Hepatocyte (in vitro differentiated cells): Measurements from ENCODE around the gene UBR2. TPM values are rescaled to one million over a fixed set of nuclear protein-coding genes. Genes with fewer than 3 reads are reported as not detected.
"Not testable (repeated sequence)": the region's sequence is repeated elsewhere in the genome, so short reads cannot be mapped to it uniquely, and the experiment has no call there.

Experiments used
- DNase-seq: peaks from one replicate; pipeline ENCODE4 v3.0.0-alpha.2; 2016; ENCODE audit warnings: low spot score
- H2AFZ ChIP-seq: fragments of 200-600 bp; sonication (generic); 2 replicates; pipeline ENCODE4 v1.6.0; 2016; ENCODE audit warnings: antibody characterized with exemption, mild to moderate bottlenecking
- H3K27ac ChIP-seq: fragments of 200-600 bp; sonication (generic); 2 replicates; pipeline ENCODE4 v1.5.1; 2016; ENCODE audit warnings: mild to moderate bottlenecking
- H3K27me3 ChIP-seq: fragments of 200-600 bp; sonication (generic); 2 replicates; pipeline ENCODE4 v1.6.1; 2016
- H3K36me3 ChIP-seq: fragments of 200-600 bp; sonication (generic); replicated peaks from 2 replicates; pipeline ENCODE4 v1.5.1; 2016; ENCODE audit warnings: low read depth; ENCODE audit not compliant: insufficient read depth
- H3K4me1 ChIP-seq: fragments of 200-600 bp; sonication (generic); 2 replicates; pipeline ENCODE4 v1.5.1; 2016; ENCODE audit warnings: mild to moderate bottlenecking, moderate library complexity; ENCODE audit not compliant: insufficient read depth
- H3K4me2 ChIP-seq: fragments of 200-600 bp; sonication (generic); 2 replicates; pipeline ENCODE4 v1.6.0; 2016
- H3K4me3 ChIP-seq: fragments of 200-600 bp; sonication (generic); 2 replicates; pipeline ENCODE4 v1.5.1; 2016; ENCODE audit warnings: mild to moderate bottlenecking
- H3K79me2 ChIP-seq: fragments of 200-600 bp; sonication (generic); 2 replicates; pipeline ENCODE4 v1.6.0; 2017; ENCODE audit warnings: mild to moderate bottlenecking
- H3K9me2 ChIP-seq: fragments of 200-600 bp; sonication (generic); replicated peaks from 2 replicates; pipeline ENCODE4 v1.6.0; 2017; ENCODE audit warnings: mild to moderate bottlenecking; ENCODE audit not compliant: insufficient read depth
- H3K9me3 ChIP-seq: fragments of 200-600 bp; sonication (generic); 2 replicates; pipeline ENCODE4 v1.5.1; 2016; ENCODE audit warnings: low read depth, mild to moderate bottlenecking
- H4K20me1 ChIP-seq: fragments of 200-600 bp; sonication (generic); 2 replicates; pipeline ENCODE4 v1.6.0; 2016; ENCODE audit warnings: mild to moderate bottlenecking; ENCODE audit not compliant: insufficient read depth, poor library complexity, severe bottlenecking
- EZH2 ChIP-seq: fragments of 200-600 bp; sonication (generic); IDR thresholded peaks from 2 replicates; pipeline ENCODE4 v1.6.1; 2016; ENCODE audit warnings: antibody characterized with exemption, mild to moderate bottlenecking, borderline replicate concordance
- EZH2phosphoT487 ChIP-seq: fragments of 200-600 bp; sonication (generic); IDR thresholded peaks from one replicate; pipeline ENCODE4 v1.6.1; 2018; ENCODE audit warnings: antibody characterized with exemption, mild to moderate bottlenecking, low read depth, moderate library complexity; ENCODE audit not compliant: unreplicated experiment, severe bottlenecking
- WGBS: methylation state at CpG from one replicate; pipeline ENCODE4 v1.1.6; 2016; ENCODE audit warnings: low lambda C conversion rate; ENCODE audit errors: missing lambda C conversion rate; 5-methylcytosine and 5-hydroxymethylcytosine counted together
- polyA plus RNA-seq: library from polyadenylated mRNA; unstranded; fragments of >200 nt; fragmentation: Nextera tagmentation; extraction: Ambion mirVana; gene quantifications from 2 replicates; pipeline ENCODE4 v1.2.1, GENCODE V29; 2016
- total RNA-seq: library from RNA; depleted of rRNA; stranded (reverse); fragments of >200 nt; gene quantifications from 2 replicates; pipeline ENCODE4 v1.2.3, GENCODE V29; 2014
- TF ChIP-seq, protein P1 (sequence below): fragments of 200-600 bp; sonication (generic); IDR thresholded peaks from 2 replicates; pipeline ENCODE4 v1.5.1; 2016; ENCODE audit warnings: antibody characterized with exemption, mild to moderate bottlenecking; ENCODE audit not compliant: poor library complexity

Gene UBR2
- total and polyA plus RNA-seq, 2 experiments from 2014 or later: 8.1 to 24.4 TPM

DNA sequence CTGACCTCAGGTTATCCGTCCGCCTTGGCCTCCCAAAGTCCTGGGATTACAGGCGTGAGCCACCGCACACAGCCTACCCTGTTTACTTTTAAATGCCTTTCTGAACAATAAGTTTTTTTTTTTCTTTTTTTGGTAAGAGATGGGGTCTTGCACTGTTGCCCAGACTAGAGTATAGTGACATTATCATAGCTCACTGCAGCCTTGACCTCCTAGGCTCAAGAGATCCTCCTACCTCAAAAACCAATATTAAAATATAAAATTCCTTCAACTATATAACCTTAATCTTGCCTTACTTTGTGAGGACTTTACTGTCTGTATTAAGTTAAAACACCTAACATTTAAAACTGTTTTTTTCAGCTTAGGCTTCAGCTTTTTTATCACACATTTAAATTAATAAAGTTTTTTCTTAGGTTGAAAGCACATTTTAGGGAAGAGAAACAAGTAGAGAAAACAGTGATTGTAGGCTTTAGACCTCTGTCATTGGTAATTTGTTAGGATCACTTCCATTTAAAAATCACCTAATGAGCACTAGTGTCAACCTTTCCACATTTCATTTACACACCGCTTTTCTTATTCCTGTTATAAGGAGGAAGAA lies 2.9 kb downstream of the UBR2 start:
- peaks cover 75% of the 10 kb centered on the region for H3K79me2 ChIP-seq
- H3K27ac ChIP-seq: peak overlapping the region; percentile 20
- no peak for DNase-seq
- no peak overlapping the region for H2AFZ ChIP-seq
- H3K4me2 ChIP-seq: peak overlapping the region; percentile 80
- H3K4me3 ChIP-seq: no peak overlapping the region
- H3K36me3 ChIP-seq: no peaks in the 10 kb centered on the region
- peaks cover 34% of the 10 kb centered on the region for H4K20me1 ChIP-seq
- H3K4me1 ChIP-seq: peaks cover 9% of the 10 kb centered on the region
- TF ChIP-seq EZH2 (no peak), EZH2phosphoT487 (no peak)
- TF ChIP-seq, protein P1, sequence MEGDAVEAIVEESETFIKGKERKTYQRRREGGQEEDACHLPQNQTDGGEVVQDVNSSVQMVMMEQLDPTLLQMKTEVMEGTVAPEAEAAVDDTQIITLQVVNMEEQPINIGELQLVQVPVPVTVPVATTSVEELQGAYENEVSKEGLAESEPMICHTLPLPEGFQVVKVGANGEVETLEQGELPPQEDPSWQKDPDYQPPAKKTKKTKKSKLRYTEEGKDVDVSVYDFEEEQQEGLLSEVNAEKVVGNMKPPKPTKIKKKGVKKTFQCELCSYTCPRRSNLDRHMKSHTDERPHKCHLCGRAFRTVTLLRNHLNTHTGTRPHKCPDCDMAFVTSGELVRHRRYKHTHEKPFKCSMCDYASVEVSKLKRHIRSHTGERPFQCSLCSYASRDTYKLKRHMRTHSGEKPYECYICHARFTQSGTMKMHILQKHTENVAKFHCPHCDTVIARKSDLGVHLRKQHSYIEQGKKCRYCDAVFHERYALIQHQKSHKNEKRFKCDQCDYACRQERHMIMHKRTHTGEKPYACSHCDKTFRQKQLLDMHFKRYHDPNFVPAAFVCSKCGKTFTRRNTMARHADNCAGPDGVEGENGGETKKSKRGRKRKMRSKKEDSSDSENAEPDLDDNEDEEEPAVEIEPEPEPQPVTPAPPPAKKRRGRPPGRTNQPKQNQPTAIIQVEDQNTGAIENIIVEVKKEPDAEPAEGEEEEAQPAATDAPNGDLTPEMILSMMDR: no peak
- no peaks in the 10 kb centered on the region for H3K27me3 ChIP-seq
- no peaks in the 10 kb centered on the region for H3K9me2 ChIP-seq
- H3K9me3 ChIP-seq: no peaks in the 10 kb centered on the region
- 78% methylated on average over 5 of the region's 5 CpGs for WGBS

DNA sequence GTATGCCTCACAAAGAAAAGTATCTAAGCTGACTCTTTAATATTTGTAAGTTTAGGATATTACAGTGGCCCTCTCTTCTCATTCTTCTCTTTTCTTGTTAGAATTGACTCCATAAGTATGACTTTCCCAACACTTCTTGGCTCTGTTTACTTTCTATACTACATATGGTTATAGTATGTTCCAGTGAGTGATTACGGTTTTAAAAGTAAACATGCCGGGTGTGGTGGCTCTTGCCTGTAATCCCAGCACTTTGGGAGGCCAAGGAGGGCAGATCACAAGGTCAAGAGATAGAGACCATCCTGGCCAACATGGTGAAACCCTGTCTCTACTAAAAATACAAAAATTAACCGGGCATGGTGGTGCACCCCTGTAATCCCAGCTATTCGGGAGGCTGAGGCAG lies 3.4 kb downstream of the UBR2 start:
- not testable (repeated sequence) for H3K9me2 ChIP-seq, DNase-seq, H3K4me1 ChIP-seq, H3K36me3 ChIP-seq, H3K4me3 ChIP-seq, H2AFZ ChIP-seq, H3K27me3 ChIP-seq, H3K9me3 ChIP-seq
- Histone ChIP-seq H3K4me2 (peak overlapping the region; percentile 39), H3K27ac (peak overlapping the region; percentile 20), H4K20me1 (peaks cover 34% of the 10 kb centered on the region), H3K79me2 (peaks cover 80% of the 10 kb centered on the region)
- 78% methylated on average over 4 of the region's 4 CpGs for WGBS

DNA sequence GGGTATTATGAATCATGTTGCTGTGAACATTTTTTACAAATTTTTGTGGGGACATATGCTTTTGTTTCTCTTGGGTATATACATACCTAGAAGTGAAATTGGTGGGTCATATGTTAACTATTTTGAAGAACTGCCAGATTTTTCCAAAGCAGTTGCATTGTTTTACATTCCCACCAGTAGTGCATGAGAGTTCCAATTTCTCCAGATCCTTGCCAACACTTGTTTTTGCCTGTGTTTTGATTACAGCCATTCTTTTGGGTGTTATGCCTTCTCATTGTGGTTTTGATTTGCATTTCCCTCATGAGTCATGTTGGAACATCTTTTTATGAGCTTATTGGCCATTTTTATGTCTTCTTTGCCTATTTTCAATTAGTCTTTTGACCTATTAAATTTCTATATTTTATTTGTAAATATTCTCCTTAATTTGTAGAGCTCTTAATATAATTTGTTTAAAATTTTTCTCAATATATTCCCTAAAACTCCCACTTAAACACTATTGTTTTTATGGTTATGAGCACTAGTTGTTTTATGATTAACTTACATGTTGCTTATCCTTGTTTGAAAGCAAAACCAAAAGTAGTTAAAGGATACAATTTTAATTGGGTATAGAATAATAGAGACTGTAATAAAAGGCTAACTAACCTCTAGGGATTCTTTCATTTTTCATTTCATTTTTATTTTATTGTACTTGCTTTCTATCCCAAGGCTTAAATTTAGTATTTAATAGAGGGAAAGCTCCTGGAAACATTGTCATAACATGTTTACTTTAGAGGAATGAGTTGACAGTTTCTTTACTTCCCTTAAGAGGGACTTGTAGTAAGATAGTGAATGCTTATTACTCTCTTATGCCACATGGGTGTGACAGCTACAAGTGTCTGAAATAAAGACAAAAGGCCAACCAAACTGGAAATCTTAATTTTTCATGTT lies 5.5 kb downstream of the UBR2 start:
- Histone ChIP-seq H4K20me1 (peaks cover 34% of the 10 kb centered on the region), H3K4me2 (peak overlapping the region; percentile 24)
- no peak for DNase-seq

More for the DNA sequence above, 5.5 kb downstream of the UBR2 start:
- H3K79me2 ChIP-seq: peaks cover 100% of the 10 kb centered on the region
- no peak overlapping the region for H2AFZ ChIP-seq
- peak overlapping the region; percentile 5 for H3K27ac ChIP-seq
- no peaks in the 10 kb centered on the region for H3K9me3 ChIP-seq
- H3K4me3 ChIP-seq: no peak overlapping the region
- H3K4me1 ChIP-seq: peaks cover 9% of the 10 kb centered on the region
- TF ChIP-seq EZH2 (no peak), EZH2phosphoT487 (no peak)
- TF ChIP-seq, protein P1: no peak
- H3K36me3 ChIP-seq: no peaks in the 10 kb centered on the region
- H3K9me2 ChIP-seq: no peaks in the 10 kb centered on the region
- H3K27me3 ChIP-seq: no peaks in the 10 kb centered on the region
